DND-41 (cell line): Measurements from ENCODE around the gene KIRREL2.

Experiments used
- ATAC-seq: fragments of 200-7000 bp; cut with Tn5 transposase; 3 replicates; pipeline ENCODE4 v1.9.1; 2021; ENCODE audit warnings: low read depth; ENCODE audit not compliant: insufficient read depth
- DNase-seq: peaks from one replicate; pipeline ENCODE4 v3.0.0-alpha.2; 2020
- H2AFZ ChIP-seq: 2 replicates; pipeline ENCODE4 v1.6.0; 2012; ENCODE audit warnings: low read depth, low read length
- H3K27ac ChIP-seq: 2 replicates; pipeline ENCODE4 v1.5.1; 2012; ENCODE audit warnings: low read length, inconsistent platforms
- H3K27me3 ChIP-seq: fragments of 200-600 bp; sonication (generic); 2 replicates; pipeline ENCODE4 v1.6.0; 2012; ENCODE audit warnings: low read length, mild to moderate bottlenecking, inconsistent platforms; ENCODE audit not compliant: insufficient read depth, poor library complexity
- H3K36me3 ChIP-seq: 2 replicates; pipeline ENCODE4 v1.5.1; 2012; ENCODE audit warnings: low read length, inconsistent platforms; ENCODE audit not compliant: insufficient read depth
- H3K4me1 ChIP-seq: 2 replicates; pipeline ENCODE4 v1.5.1; 2012; ENCODE audit warnings: mild to moderate bottlenecking, low read length; ENCODE audit not compliant: insufficient read depth
- H3K4me2 ChIP-seq: 2 replicates; pipeline ENCODE4 v1.6.0; 2012; ENCODE audit warnings: mild to moderate bottlenecking, moderate library complexity, low read length, inconsistent platforms; ENCODE audit not compliant: insufficient read depth
- H3K4me3 ChIP-seq, 2 experiments: fragments of 200-600 bp in 1 of 2; shearing (Covaris generic) in 1 of 2; 2 replicates each; pipeline ENCODE4 v1.5.1; 2012 to 2016; ENCODE audit warnings: inconsistent platforms in 2 of 2, low read length in 2 of 2, mild to moderate bottlenecking in 2 of 2, low read depth in 1 of 2, moderate library complexity in 1 of 2
- H3K79me2 ChIP-seq: 2 replicates; pipeline ENCODE4 v1.6.0; 2012; ENCODE audit warnings: low read length, inconsistent platforms; ENCODE audit not compliant: insufficient read depth
- H3K9ac ChIP-seq: 2 replicates; pipeline ENCODE4 v1.6.0; 2012; ENCODE audit warnings: low read depth, mild to moderate bottlenecking, inconsistent platforms, low read length, moderate library complexity
- H3K9me3 ChIP-seq: 2 replicates; pipeline ENCODE4 v1.5.1; 2012; ENCODE audit warnings: low read length, moderate library complexity, mild to moderate bottlenecking, inconsistent platforms; ENCODE audit not compliant: insufficient read depth, severe bottlenecking
- H4K20me1 ChIP-seq: 2 replicates; pipeline ENCODE4 v1.6.0; 2012; ENCODE audit warnings: low read length; ENCODE audit not compliant: insufficient read depth
- CTCF ChIP-seq: IDR thresholded peaks from 2 replicates; pipeline ENCODE4 v1.5.1; 2012; ENCODE audit warnings: borderline replicate concordance, low read length, moderate library complexity, mild to moderate bottlenecking; ENCODE audit not compliant: poor library complexity, severe bottlenecking; ENCODE audit errors: extremely low read depth
- EZH2 ChIP-seq: IDR thresholded peaks from 3 replicates; pipeline ENCODE4 v1.6.1; 2012; ENCODE audit warnings: borderline replicate concordance, low read depth, mild to moderate bottlenecking, moderate library complexity, low read length, inconsistent platforms; ENCODE audit not compliant: severe bottlenecking

The KIRREL2 gene

DNA sequence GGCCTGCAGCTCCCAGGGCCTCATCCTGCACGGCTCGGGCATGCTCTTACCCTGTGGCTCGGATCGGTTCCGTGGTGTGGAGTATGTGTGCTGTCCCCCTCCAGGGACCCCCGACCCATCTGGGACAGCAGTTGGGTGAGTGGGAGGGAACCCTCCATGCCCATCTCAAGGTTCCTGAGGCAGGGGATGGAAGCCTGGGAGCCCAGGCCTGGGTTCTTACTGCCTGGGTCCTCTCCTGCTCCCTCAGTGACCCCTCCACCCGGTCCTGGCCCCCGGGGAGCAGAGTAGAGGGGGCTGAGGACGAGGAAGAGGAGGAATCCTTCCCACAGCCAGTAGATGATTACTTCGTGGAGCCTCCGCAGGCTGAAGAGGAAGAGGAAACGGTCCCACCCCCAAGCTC is 14.9 kb downstream of the KIRREL2 start:
- ATAC-seq (no peak), DNase-seq (no peak)
- Histone ChIP-seq H2AFZ (no peak overlapping the region), H3K27ac (no peak overlapping the region), H3K4me1 (peaks cover 13% of the 10 kb centered on the region), H3K79me2 (no peaks in the 10 kb centered on the region), H3K4me2 (no peak overlapping the region), H3K9me3 (no peaks in the 10 kb centered on the region), H3K27me3 (peaks cover 14% of the 10 kb centered on the region), H3K4me3 (no peak overlapping the region), H4K20me1 (no peaks in the 10 kb centered on the region; the same call in 1 of the 2 replicates), H3K9ac (no peak overlapping the region), H3K36me3 (no peaks in the 10 kb centered on the region)
- TF ChIP-seq CTCF (no peak), EZH2 (no peak)

GRCh38 chr19:35872180-35872579 is 15.5 kb downstream of the KIRREL2 start:
- H2AFZ ChIP-seq, result no peak overlapping the region
- no peaks in the 10 kb centered on the region for H3K79me2 ChIP-seq
- no peaks in the 10 kb centered on the region; the same call in 1 of the 2 replicates for H4K20me1 ChIP-seq
- H3K9me3 ChIP-seq, result no peaks in the 10 kb centered on the region
- H3K9ac ChIP-seq, result no peak overlapping the region
- ATAC-seq (no peak), DNase-seq (no peak)
- no peak overlapping the region for H3K4me2 ChIP-seq
- no peaks in the 10 kb centered on the region for H3K36me3 ChIP-seq
- no peak overlapping the region for H3K4me3 ChIP-seq
- TF ChIP-seq CTCF, result no peak
- no peak for TF ChIP-seq EZH2
- H3K27me3 ChIP-seq, result peaks cover 14% of the 10 kb centered on the region
- H3K27ac ChIP-seq, result no peak overlapping the region
- H3K4me1 ChIP-seq, result peaks cover 13% of the 10 kb centered on the region

GRCh38 chr19:35874392-35874930 is 17.8 kb downstream of the KIRREL2 start:
- Histone ChIP-seq H3K36me3 (no peaks in the 10 kb centered on the region), H3K79me2 (no peaks in the 10 kb centered on the region), H3K4me2 (no peak overlapping the region), H3K27me3 (no peaks in the 10 kb centered on the region), H4K20me1 (peaks cover under 1% of the 10 kb centered on the region; the same call in 1 of the 2 replicates), H3K27ac (no peak overlapping the region), H3K4me3 (no peak overlapping the region), H2AFZ (no peak overlapping the region), H3K4me1 (peaks cover under 1% of the 10 kb centered on the region), H3K9ac (no peak overlapping the region), H3K9me3 (no peaks in the 10 kb centered on the region)
- ATAC-seq (no peak), DNase-seq (no peak)
- no peak for TF ChIP-seq EZH2
- TF ChIP-seq CTCF, result no peak
